Brain microvascular endothelial cell (primary cell): ENCODE data around the gene LMAN2.

Experiments
- DNase-seq: peaks from one replicate; pipeline ENCODE4 v3.0.0-alpha.2; 2020
- H3K27ac ChIP-seq: fragments of 250-450 bp; sonication (Bioruptor Pico); 2 replicates; pipeline ENCODE4 v1.5.1; 2020; ENCODE audit warnings: mild to moderate bottlenecking, moderate library complexity
- H3K27me3 ChIP-seq: fragments of 250-450 bp; sonication (Bioruptor Pico); replicated peaks from 2 replicates; pipeline ENCODE4 v1.5.1; 2020; ENCODE audit warnings: mild to moderate bottlenecking
- H3K36me3 ChIP-seq: fragments of 250-450 bp; sonication (Bioruptor Pico); replicated peaks from 2 replicates; pipeline ENCODE4 v1.5.1; 2020; ENCODE audit warnings: mild to moderate bottlenecking
- H3K4me3 ChIP-seq: 2 replicates; pipeline ENCODE4 v1.5.1; 2011; ENCODE audit warnings: low read depth, mild to moderate bottlenecking, control low read depth, low read length, moderate library complexity
- CTCF ChIP-seq: IDR thresholded peaks from 2 replicates; pipeline ENCODE4 v1.5.1; 2011; ENCODE audit warnings: low read depth, mild to moderate bottlenecking, moderate library complexity, low read length, control low read depth, inconsistent platforms; ENCODE audit errors: missing control alignments
- in situ Hi-C: cut with HindIII; loops from 2 replicates; pipeline ENCODE4 v1.10.0; 2017; ENCODE audit warnings: low sequenced_read_pairs, low pct_ligation_motif_present

Gene LMAN2, protein sequence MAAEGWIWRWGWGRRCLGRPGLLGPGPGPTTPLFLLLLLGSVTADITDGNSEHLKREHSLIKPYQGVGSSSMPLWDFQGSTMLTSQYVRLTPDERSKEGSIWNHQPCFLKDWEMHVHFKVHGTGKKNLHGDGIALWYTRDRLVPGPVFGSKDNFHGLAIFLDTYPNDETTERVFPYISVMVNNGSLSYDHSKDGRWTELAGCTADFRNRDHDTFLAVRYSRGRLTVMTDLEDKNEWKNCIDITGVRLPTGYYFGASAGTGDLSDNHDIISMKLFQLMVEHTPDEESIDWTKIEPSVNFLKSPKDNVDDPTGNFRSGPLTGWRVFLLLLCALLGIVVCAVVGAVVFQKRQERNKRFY

GRCh38 chr5:177351392-177352329 is at the start of gene LMAN2:
TSS of gene LMAN2 (minus strand) at chr5:177351668. CDS start at chr5:177351647, 21 bp downstream.
- H3K27ac ChIP-seq: peak within 1 kb of the TSS; percentile 97
- H3K36me3 ChIP-seq: no peaks in the 10 kb centered on the region
- DNase-seq: peak; percentile 97
- no peak for TF ChIP-seq CTCF
- H3K4me3 ChIP-seq: peak within 1 kb of the TSS; percentile 99
- no peaks in the 10 kb centered on the region for H3K27me3 ChIP-seq
- in situ Hi-C loops: no loop called here

DNA sequence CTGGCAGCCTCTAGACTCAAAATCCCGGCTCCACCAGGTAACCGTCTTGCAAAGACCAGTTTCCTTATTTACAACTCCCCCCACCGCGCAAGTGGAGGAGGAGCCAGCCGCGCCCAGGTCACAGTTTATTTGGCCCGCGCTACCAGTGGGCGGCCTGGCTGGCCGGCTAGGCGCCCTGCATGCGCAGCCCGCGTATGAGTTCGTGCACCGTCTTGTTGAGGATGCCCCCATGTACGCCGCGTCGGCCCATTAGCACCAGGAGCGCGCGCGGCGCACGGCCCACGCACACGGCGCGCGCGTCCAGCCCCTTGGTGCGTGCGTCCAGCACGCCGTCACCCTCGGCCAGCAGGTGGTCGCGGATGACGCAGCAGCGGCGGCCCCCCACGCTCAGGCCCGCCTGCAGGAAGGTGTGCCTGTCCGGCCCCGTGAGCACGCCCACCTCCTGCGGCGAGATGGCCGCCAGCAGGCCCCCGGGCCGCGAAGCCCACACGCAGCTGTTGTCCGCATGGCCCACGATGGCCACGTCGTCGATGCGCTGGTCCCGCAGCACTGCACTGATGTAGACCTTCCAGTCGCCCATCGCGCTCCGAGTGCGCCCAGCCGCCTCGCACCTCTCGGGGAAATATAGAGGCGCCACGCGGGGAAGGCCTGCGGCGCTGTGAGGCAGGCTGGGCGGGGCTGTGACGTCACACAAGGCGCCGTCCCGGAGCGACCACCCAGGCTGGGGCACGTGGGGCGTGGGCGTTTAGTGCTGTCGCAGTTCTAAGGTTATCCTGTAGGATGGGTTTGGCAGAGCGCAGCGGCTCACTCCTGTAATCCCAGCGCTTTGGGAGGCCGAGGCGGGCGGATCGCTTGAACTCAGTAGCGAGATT is 48.8 kb upstream of the LMAN2 start, which contains the start of gene PFN3:
TSS of gene PFN3 (minus strand) at position 665 of the 872 bp plus-strand sequence. CDS start at position 580, 85 bp downstream.
- peak; percentile 25 for DNase-seq
- no peak within 1 kb of the TSS for H3K27ac ChIP-seq
- in situ Hi-C loops: no loop called here
- H3K4me3 ChIP-seq: no peak within 1 kb of the TSS
- peaks cover 20% of the 10 kb centered on the region for H3K27me3 ChIP-seq
- no peak for TF ChIP-seq CTCF
- H3K36me3 ChIP-seq: no peaks in the 10 kb centered on the region

DNA sequence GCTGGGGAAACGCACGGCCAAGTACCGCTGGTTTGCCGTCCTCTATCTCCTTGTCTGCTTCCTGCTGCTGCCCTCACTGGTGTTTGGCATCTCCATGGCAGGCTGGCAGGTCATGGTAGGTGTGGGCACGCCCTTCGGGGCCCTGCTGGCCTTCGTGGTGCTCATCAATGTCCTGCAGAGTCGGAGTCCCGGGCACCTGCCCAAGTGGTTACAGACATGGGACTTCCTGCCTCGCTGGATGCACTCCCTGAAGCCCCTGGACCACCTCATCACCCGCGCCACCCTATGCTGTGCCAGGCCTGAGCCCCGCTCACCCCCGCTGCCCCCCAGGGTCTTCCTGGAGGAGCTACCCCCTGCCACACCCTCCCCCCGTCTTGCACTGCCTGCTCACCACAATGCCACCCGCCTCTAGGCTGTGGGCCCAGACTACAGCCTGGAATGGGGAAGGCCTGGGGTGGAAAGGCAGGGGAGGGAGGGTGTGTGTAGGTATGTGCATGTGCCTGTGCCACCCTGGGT is 46.5 kb upstream of the LMAN2 start:
- in situ Hi-C loops: no loop called here
- no peak for DNase-seq
- TF ChIP-seq CTCF: no peak
- H3K27ac ChIP-seq: no peak overlapping the region
- H3K36me3 ChIP-seq: no peaks in the 10 kb centered on the region
- peaks cover 20% of the 10 kb centered on the region for H3K27me3 ChIP-seq
- H3K4me3 ChIP-seq: no peak overlapping the region

DNA sequence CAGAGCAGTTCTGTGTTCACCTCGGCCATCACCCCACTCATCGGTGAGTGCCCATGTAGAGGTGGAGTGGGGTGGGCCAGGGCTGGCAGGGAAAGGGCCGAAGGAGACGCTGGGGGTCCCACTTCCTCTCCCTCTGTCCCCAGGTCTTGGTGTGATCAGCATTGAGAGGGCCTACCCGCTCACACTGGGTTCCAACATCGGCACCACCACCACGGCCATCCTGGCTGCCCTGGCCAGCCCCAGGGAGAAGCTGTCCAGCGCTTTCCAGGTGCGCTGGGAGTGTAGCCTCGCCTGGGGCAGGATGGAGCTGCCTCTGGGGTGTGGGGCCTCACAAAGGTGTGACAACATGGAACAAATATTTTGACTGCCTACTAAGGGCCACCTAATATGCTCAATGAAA is 45.3 kb upstream of the LMAN2 start:
- in situ Hi-C loops: no loop called here
- Histone ChIP-seq H3K27me3 (peaks cover 20% of the 10 kb centered on the region), H3K27ac (no peak overlapping the region), H3K4me3 (no peak overlapping the region), H3K36me3 (no peaks in the 10 kb centered on the region)
- TF ChIP-seq CTCF: no peak
- no peak for DNase-seq

GRCh38 chr5:177396078-177396477 is 44.6 kb upstream of the LMAN2 start:
- H3K27me3 ChIP-seq: peaks cover 12% of the 10 kb centered on the region
- in situ Hi-C loops: no loop called here
- TF ChIP-seq CTCF: no peak
- no peak overlapping the region for H3K27ac ChIP-seq
- H3K4me3 ChIP-seq: no peak overlapping the region
- DNase-seq: no peak
- H3K36me3 ChIP-seq: no peaks in the 10 kb centered on the region
